Myocyte (in vitro differentiated cells): Measurements from ENCODE around the gene DVL1. TPM values are rescaled to one million over a fixed set of nuclear protein-coding genes. Genes with fewer than 3 reads are reported as not detected.
A peak's percentile ranks its signal among the peaks of the same experiment; 100 is the strongest.

Experiments used
- DNase-seq: peaks from one replicate; pipeline ENCODE4 v3.0.0-alpha.2; 2012; ENCODE audit warnings: low read depth
- total RNA-seq: library from RNA; depleted of rRNA; stranded (reverse); fragments of >200 nt; gene quantifications from 2 replicates; pipeline ENCODE4 v1.2.3, GENCODE V29; 2014

DVL1 gene
- total RNA-seq, 1 donor from 2014 or later = 137 TPM

- DNase-seq = no peak
Observed at GRCh38 chr1:1299686-1300351, 49.4 kb downstream of the DVL1 start.

GRCh38 chr1:1298861-1299685, 50.1 kb downstream of the DVL1 start:
- peak; percentile 95 for DNase-seq

DNA sequence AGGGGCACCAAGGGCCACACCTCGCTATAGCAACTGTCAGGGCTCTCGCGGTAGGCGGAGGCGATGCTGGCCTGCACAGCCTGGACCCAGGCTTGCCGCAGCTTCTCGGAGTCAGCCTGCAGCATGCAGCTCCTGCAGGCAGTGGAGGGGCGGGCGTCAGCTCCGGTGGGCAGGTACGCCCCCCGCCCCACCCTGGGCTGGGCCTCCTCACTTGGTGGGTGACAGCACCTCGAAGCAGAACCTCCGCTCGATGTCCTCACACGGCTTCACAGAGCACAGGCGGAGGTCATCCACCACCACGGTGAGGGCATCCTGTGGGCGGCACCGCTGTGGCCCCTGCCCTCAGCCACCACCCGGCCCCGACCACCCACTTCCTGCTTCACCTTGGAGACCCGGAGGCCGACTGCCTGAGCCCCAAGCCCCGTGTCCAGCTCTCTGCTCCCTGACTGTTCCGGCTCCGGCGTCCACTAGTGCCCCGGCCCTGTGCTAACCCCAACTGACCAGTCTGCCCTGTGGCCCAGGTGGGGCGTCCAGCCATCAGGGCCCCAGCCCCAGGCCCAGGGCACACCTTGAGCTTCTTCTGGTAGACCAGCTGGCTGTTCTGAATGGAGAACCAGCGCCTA, 51.3 kb downstream of the DVL1 start:
- DNase-seq = no peak

- no peak for DNase-seq
Observed at GRCh38 chr1:1296070-1297061, 52.9 kb downstream of the DVL1 start.

DNA sequence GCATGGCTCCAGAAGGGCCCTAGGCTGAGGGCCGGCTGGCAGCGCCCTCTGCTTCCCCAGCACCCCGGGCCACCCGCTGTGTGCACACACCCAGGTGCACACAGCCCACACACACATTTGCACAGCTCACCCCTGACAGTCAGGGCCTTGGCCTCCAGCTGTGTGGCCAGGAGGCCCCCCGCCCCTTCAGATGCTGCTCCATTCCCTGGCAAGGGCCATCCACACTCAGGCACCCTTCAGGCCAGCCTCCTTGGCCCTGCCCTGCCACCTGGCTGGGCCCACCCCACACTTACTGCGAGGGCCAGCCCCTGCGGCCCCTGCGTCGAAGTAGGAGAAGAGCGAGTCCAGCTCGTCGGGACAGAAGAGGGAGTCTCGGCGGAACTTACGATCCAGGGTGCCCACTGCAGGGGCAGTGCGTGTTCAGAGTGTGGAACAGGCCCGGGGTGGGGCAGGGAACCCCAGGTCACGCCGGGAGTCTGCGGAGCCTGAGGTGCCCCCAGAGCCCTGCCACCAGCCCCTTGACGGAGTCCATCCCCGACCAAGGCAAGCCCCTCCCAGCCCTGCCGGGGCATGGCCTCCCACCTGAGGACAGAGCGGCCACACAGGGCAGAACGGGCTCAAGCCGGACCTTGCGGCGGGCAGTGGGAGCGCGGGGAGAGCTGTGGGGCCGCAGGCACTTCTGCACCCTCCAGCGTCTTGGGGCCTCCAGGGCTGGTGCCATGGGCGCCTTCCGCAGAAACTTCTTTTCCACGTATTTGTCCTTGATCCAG, 53.9 kb downstream of the DVL1 start:
- no peak for DNase-seq

DNA sequence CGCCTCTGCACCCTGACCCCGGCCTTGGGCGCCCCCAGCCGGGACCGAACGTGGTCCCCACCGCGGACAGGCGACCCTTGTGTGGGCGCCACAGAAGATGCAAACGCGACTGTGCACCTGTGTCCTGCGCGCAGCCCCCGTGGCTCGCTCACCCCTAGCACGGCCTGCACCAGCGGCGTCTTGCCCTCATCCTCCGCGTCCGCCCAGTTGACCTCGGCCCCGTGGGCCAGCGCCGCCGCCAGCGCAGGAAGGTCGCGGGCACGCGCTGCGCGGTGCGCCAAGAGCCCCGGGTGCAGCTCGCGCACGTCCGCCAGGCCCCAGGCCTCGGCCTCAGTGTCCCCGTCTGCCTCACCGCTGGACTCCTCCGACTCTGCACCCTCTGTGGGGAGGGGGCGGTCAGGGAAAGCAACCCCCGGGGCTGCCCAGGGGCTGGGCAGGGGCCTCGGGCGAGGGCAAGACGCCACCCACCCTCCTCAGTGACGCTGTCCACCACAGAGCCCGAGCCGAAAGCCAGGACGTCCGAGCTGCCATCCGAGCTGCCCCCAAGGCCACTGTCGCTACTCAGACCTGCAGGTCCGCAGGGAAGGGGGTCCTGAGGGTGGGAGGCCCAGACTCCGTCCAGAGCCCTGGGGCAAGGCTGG, 54.8 kb downstream of the DVL1 start:
- no peak for DNase-seq

DNA sequence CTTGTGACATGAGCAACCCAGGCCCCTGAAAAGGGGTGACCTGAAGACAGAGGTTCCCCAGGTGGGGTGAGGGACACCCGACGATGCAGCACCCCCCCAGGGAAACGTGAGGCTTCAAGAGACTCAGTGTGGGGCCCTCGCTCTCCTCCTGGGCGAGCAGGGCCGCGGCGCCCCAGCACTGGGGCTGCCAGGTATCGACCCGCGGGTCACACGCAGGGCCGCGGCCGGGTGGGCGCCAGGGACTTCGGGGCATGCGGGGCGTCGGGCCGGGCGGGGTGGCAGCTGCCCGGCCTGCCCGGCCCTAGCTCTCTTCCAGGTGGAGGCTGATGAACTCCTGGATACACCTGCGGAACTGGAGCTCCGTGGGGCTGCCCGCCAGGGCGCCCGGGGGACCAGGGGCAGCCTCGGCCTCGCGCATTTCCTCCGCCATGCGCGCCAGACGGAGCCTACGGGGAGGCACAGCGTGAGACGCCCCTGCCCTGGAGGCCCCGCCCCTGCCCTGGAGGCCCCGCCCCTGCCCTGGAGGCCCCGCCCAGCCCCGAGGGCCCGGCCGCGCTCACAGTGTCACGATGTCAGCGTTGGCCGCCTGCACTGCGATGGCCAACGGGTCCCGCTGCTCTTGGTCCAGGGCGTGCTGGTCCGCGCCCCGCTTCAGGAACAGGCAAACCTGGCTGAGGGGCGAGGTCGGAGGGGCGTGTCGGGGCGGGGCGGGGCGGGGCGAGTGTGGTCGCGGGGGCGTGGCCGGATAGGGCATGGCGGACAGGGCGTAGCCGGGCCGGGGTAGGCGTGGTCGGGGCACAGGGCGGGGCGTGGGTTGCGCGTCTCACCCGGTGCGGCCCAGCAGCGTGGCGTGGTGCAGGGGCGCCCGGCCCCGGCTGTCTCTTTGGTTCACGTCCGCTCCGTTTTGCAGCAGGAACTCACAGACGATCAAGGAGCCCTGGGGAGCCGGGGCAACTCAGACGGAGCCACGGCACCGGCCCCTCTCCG, 55.7 kb downstream of the DVL1 start:
- no peak for DNase-seq

DNA sequence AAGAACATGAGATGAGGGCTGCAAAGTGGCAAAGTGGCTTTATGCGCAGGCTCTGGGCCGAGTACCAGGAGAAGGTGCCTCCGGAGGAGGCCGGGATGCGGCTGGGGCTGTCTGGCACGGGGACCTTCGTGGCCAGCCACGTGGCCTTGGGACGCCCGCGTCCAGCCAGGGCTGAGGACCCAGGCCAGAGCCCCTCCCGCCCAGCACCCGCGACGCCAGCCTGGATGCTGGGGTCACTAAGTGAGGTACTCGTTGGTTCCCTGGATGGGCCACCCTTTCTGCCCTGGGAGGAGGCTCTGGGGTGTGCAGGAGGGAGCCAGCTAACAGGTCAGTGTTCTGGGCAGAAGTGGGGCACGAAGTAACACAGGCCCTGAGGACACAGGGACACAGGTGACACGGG, 56.4 kb downstream of the DVL1 start:
- DNase-seq = no peak

DNA sequence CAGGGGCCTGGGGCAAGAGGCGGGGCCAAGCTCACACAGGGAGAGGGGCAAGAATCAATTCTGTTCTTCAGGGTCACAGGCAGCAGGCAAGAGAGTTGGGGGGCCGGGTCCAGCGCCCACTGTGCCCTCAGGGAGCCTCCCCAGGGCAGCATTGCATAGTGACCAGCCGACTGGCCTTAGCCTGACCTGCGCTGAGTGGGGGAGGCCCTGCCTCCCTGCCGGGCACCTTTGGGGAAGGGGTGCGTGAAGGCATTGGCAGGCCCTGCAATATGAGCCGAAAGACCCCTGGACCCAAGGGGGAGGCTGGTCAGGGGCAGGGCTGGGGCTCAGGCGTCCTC, 56.8 kb downstream of the DVL1 start:
- no peak for DNase-seq

DNA sequence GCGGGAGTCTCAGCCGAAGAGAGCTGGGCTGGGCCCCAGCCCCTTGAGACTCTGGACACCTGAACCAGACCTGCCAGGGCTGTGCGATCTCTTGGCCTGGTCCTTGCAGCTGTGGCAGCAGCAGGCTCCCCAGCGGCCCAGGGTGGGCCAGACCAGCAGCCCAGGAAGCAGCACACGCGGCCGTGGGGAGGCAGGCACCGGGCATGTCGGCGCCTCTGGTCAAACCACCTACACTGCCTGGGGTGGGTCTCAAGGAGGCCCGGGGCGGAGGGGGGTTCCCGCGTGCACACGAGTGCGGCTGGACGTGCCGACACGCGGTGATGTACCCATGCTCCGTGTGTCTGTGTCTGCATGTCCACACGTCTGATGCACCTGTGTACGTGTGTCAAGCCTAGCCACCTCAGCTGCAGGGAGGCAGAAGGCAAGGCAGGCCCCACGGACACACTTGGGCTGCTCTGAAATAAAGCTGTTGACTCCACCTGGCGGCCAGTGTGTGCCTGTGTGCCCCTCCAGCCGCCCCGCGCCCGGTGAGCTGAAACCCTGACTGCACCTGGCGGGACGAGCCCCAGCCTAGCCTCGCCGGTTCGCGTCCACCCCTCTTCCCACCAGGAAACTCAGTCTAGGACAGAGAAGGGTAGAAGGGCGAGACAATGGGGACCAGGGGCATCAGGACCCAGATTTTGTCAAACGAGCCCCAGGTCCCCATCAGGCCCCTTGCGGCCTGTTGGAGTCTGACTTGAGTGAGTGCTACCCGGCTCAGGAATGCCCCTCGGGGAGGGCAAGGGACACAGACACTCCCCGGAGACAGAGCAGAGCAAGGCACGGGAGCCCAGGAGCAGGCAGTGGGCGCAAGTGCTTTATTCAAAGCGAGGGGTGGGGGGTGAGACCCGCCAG, 57.4 kb downstream of the DVL1 start:
- DNase-seq = peak; percentile 54

DNA sequence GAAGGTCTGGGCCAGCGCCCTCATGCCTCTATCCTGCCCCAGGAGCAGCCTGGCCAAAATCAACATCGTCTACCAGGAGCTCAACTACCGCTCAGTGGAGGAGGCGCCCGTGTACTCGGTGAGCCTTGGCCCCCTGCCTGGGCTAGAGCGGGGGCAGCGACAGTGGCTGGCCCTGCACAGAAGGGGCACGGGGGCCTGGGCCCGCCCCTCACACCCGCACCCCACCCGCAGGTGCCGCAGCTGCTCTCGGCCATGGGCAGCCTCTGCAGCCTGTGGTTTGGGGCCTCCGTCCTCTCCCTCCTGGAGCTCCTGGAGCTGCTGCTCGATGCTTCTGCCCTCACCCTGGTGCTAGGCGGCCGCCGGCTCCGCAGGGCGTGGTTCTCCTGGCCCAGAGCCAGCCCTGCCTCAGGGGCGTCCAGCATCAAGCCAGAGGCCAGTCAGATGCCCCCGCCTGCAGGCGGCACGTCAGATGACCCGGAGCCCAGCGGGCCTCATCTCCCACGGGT, 58.1 kb downstream of the DVL1 start:
- DNase-seq = peak; percentile 43

DNA sequence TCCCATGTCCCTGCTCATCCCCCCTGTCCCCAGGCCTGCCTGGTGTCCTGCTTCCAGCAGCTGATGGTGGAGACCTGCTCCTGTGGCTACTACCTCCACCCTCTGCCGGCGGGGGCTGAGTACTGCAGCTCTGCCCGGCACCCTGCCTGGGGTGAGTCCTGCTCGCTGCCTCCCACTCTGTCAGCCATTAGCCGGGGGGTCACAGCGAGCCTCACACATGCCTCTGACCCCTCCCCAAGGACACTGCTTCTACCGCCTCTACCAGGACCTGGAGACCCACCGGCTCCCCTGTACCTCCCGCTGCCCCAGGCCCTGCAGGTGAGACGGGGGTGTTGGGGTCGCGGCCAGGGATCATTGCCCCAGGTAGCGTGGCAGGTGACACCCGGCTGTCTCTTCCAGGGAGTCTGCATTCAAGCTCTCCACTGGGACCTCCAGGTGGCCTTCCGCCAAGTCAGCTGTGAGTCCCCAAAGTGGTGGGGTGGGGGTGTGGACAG, 58.9 kb downstream of the DVL1 start:
- no peak for DNase-seq

- no peak for DNase-seq
Observed at GRCh38 chr1:1287288-1288110, 61.7 kb downstream of the DVL1 start.

GRCh38 chr1:1286313-1287261, 62.6 kb downstream of the DVL1 start:
- no peak for DNase-seq

- DNase-seq = no peak
Observed at GRCh38 chr1:1285611-1286311, 63.5 kb downstream of the DVL1 start.
